ENCODE measurements around the gene CEP152. TPM values are rescaled to one million over a fixed set of nuclear protein-coding genes. Genes with fewer than 3 reads are reported as not detected.

The CEP152 gene
- total RNA-seq, 4 donors from 2014 or later = 4.0 to 7.1 (median 6.3) TPM

- TF ChIP-seq EP300 (IDR thresholded peaks at IDR 0.05) (no peak), POLR2AphosphoS5 (IDR thresholded peaks at IDR 0.05) (no peak), CTCF (IDR thresholded peaks at IDR 0.05) (no peak), POLR2A (IDR thresholded peaks at IDR 0.05) (no peak)
- DNase-seq (ENCODE audit: low spot score in 2 of 2) = no peak
- no peaks in the 10 kb centered on the region for H3K4me1 ChIP-seq
- no peak overlapping the region for H3K4me3 ChIP-seq
- H3K36me3 ChIP-seq = no peaks in the 10 kb centered on the region
- H3K27ac ChIP-seq = no peak overlapping the region
- H3K9me3 ChIP-seq = no peaks in the 10 kb centered on the region
- no peaks in the 10 kb centered on the region for H3K27me3 ChIP-seq
These were observed 115.6 kb downstream of the CEP152 start for GRCh38 chr15:48695088-48695826.

GRCh38 chr15:48693484-48693883 is 117.4 kb downstream of the CEP152 start:
- Histone ChIP-seq H3K4me3 (no peak overlapping the region), H3K36me3 (no peaks in the 10 kb centered on the region), H3K27me3 (no peaks in the 10 kb centered on the region), H3K4me1 (no peaks in the 10 kb centered on the region), H3K9me3 (no peaks in the 10 kb centered on the region), H3K27ac (no peak overlapping the region)
- DNase-seq (ENCODE audit: low spot score in 2 of 2) = no peak
- TF ChIP-seq CTCF (IDR thresholded peaks at IDR 0.05) (no peak), POLR2A (IDR thresholded peaks at IDR 0.05) (no peak), EP300 (IDR thresholded peaks at IDR 0.05) (no peak), POLR2AphosphoS5 (IDR thresholded peaks at IDR 0.05) (no peak)

GRCh38 chr15:48688493-48688892 is 122.4 kb downstream of the CEP152 start:
- TF ChIP-seq EP300 (IDR thresholded peaks at IDR 0.05) = no peak
- TF ChIP-seq POLR2AphosphoS5 (IDR thresholded peaks at IDR 0.05) = no peak
- no peak for TF ChIP-seq POLR2A (IDR thresholded peaks at IDR 0.05)
- no peak for TF ChIP-seq CTCF (IDR thresholded peaks at IDR 0.05)
- DNase-seq (ENCODE audit: low spot score in 2 of 2) = no peak
- 44% methylated on average over 2 of the region's 2 CpGs for WGBS

More at GRCh38 chr15:48688493-48688892, 122.4 kb downstream of the CEP152 start:
- Histone ChIP-seq H3K9me3 (no peaks in the 10 kb centered on the region), H3K4me3 (no peak overlapping the region), H3K36me3 (no peaks in the 10 kb centered on the region), H3K27ac (no peak overlapping the region), H3K4me1 (no peaks in the 10 kb centered on the region), H3K27me3 (no peaks in the 10 kb centered on the region)

Other genes starting within 250 kb of the CEP152 start
- gene FBN1, start 165.4 kb downstream of the CEP152 start, total RNA-seq = 10 to 100 TPM; 12.6 to 24.6 (median 21.0) TPM
- 10 to 100 TPM; 57.6 to 88.6 (median 84.7) TPM for gene EID1, start 67.1 kb upstream of the CEP152 start, total RNA-seq
- gene SHC4, start 152.8 kb upstream of the CEP152 start, total RNA-seq = 1 to 10 TPM; 1.4 to 2.5 (median 1.6) TPM
- 10 to 100 TPM; 21.8 to 58.6 (median 38.7) TPM for gene SECISBP2L, start 235.4 kb upstream of the CEP152 start, total RNA-seq

Measured in suprapubic skin (tissue), 4 donors.